Measurements from ENCODE around the gene VPS26A.

Gene VPS26A

GRCh38 chr10:69123747-69124562, at the start of gene VPS26A:
Gene VPS26A (plus strand): TSS chr10:69124178. CDS start chr10:69124278, 100 bp downstream.
- DNase-seq, result peak; percentile 90 to 94

GRCh38 chr10:69074532-69074931, 49.4 kb upstream of the VPS26A start:
- no peak for DNase-seq

- peak; percentile 50 to 54 for DNase-seq
Observed at GRCh38 chr10:69075431-69075830, 48.5 kb upstream of the VPS26A start.

GRCh38 chr10:69078311-69078710, 45.7 kb upstream of the VPS26A start:
- DNase-seq, result no peak

GRCh38 chr10:69080226-69080625, 43.8 kb upstream of the VPS26A start:
- peak; percentile 79 to 85 for DNase-seq

GRCh38 chr10:69086001-69086509, 37.9 kb upstream of the VPS26A start:
- no peak for DNase-seq

- peak; percentile 97 to 99 for DNase-seq
Observed at GRCh38 chr10:69087590-69088470, 36.1 kb upstream of the VPS26A start, which contains the start of gene SRGN. Gene SRGN (plus strand): TSS chr10:69088103. CDS start chr10:69088158, 55 bp downstream.

- peak; percentile 37 to 41 for DNase-seq
Observed at GRCh38 chr10:69088471-69088769, 35.6 kb upstream of the VPS26A start.

GRCh38 chr10:69088801-69089501, 35.0 kb upstream of the VPS26A start:
- DNase-seq, result peak; percentile 71 to 72

GRCh38 chr10:69089638-69090599, 34.1 kb upstream of the VPS26A start:
- peak; percentile 45 to 47 for DNase-seq

- no peak for DNase-seq
Observed at GRCh38 chr10:69090685-69091084, 33.3 kb upstream of the VPS26A start.

GRCh38 chr10:69091143-69091651, 32.8 kb upstream of the VPS26A start:
- peak in 1 of 2 experiments; percentile 46 for DNase-seq

GRCh38 chr10:69092959-69093850, 30.8 kb upstream of the VPS26A start:
- peak; percentile 65 to 71 for DNase-seq

- DNase-seq, result peak in 1 of 2 experiments; percentile 68
Observed at GRCh38 chr10:69093933-69094332, 30.0 kb upstream of the VPS26A start.

GRCh38 chr10:69096045-69096444, 27.9 kb upstream of the VPS26A start:
- DNase-seq, result no peak

GRCh38 chr10:69097729-69098128, 26.2 kb upstream of the VPS26A start:
- DNase-seq, result no peak

- DNase-seq, result no peak
Observed at GRCh38 chr10:69100136-69100872, 23.7 kb upstream of the VPS26A start.

GRCh38 chr10:69101451-69102095, 22.4 kb upstream of the VPS26A start:
- no peak for DNase-seq

GRCh38 chr10:69102440-69102839, 21.5 kb upstream of the VPS26A start:
- no peak for DNase-seq

All from AML-193 (cell line).